ENCODE results near the gene USP9X.

DNA sequence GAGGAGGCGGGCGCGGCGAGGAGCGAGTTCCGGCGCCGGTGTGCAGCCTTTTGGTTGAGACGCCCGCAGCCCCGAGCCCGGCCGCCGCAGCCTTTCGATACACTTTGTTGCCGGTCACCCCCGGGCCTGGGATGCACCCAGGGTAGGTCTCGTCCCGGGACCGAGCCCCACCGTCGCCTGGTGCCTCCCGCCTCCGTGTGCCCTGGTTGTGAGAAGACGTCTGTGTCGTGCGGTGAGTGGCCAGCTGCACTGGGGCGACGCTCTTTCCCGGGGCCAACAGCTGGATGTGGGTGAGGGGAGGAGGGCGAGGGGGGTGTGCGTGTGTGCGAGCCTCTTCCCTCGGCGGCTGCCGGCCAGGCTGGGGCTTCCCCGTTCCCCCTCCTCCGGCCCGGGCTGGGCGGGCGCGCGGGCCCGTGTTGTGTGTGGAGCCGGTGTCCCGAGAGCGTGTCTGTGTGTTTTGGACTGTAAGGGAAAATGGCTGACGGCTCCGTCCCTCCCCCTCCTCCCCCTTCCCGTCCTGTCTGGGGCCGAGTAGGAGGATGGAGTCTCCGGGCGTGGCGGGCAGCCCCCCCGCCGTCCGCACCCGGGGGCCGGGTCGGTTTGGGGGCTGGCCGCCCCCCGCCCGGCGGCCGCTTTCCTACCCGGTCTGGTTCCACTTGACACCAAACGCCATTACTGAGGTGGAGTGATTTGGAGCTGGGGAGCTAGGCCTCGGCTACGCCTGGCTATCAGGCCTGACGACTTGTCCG is 807 bp downstream of the USP9X start:
- no peak for TF ChIP-seq CTCF (IDR thresholded peaks at IDR 0.05; ENCODE audit: low read length)
- no peak for TF ChIP-seq EZH2 (IDR thresholded peaks at IDR 0.05; ENCODE audit: borderline replicate concordance, low read length)

All from OCI-LY1 (cell line).